ENCODE results near the gene CDHR3. TPM values are rescaled to one million over a fixed set of nuclear protein-coding genes. Genes with fewer than 3 reads are reported as not detected.

Gene CDHR3
- total RNA-seq, 1 experiment from 2014 or later, result 9.2 TPM

GRCh38 chr7:105974471-105974870 lies 11.4 kb downstream of the CDHR3 start:
- Histone ChIP-seq H3K36me3 (ENCODE audit: control insufficient read depth, insufficient read depth, low read length) (no peaks in the 10 kb centered on the region), H3K27me3 (replicated peaks; ENCODE audit: control insufficient read depth, insufficient read depth, low read length) (no peaks in the 10 kb centered on the region), H3K4me1 (no peaks in the 10 kb centered on the region), H3K9me3 (no peaks in the 10 kb centered on the region), H3K4me3 (ENCODE audit: low read depth, low read length) (no peak overlapping the region)
- ChIA-PET CTCF (no interaction called here), POLR2A (no interaction called here)
- intact Hi-C loops (cut with micrococcal nuclease; ENCODE audit: unreplicated experiment), result loop anchor here (5.0 kb wide), 1 partner anchor 33 kb away; no protein-coding TSS in a partner anchor
- no peak for TF ChIP-seq CTCF (IDR thresholded peaks at IDR 0.05; ENCODE audit: insufficient read depth in 1 of 2, low read depth in 1 of 2, low read length in 1 of 2, severe bottlenecking in 1 of 2, unreplicated experiment in 1 of 2)
- no peaks in the 10 kb centered on the region for H3K9me3 Mint-ChIP-seq (ENCODE audit: unreplicated experiment)
- no peaks in the 10 kb centered on the region for H3K36me3 Mint-ChIP-seq (ENCODE audit: insufficient read depth, unreplicated experiment)
- no peak overlapping the region for H3K27ac Mint-ChIP-seq (ENCODE audit: unreplicated experiment)
- BruUV-seq (replicated peaks), result no TSS peak
- peaks cover 13% of the 10 kb centered on the region for H3K4me1 Mint-ChIP-seq (ENCODE audit: low read depth, unreplicated experiment)
- no peaks in the 10 kb centered on the region for H3K27me3 Mint-ChIP-seq (ENCODE audit: insufficient read depth, unreplicated experiment)
- no peak for DNase-seq
- no peak overlapping the region for H3K4me3 Mint-ChIP-seq (ENCODE audit: unreplicated experiment)

DNA sequence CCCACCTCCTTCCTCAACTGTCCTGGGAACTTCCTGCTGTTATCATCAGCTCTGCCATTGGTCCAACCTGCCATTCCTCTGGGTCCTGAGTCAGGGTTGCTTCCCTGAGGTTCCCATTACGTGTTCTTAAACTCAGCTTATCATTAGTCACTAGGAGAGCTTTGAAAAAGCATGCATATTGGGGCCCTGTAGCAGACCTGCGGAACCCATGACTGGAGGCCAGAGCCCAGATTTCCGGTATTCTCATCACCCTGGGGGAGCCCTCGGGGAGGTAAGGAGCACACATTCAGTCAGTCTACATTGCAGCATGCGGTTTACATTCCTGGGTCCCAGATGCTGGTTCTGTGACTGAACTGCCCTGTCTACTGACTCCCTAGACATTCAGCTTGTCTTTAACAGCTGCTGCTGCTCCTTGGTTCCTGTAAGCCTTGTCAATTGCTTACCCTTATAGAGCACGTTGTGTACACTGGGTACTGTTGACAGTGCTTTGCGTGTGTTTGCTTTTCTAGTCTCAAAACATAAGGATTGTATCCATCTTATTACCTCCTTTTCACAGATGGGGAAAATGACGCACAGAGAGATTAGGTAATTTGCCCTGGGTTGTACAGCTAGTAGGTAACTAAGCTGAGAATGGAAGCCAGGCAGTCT lies 12.8 kb downstream of the CDHR3 start:
- Mint-ChIP-seq H3K27me3 (ENCODE audit: insufficient read depth, unreplicated experiment) (no peaks in the 10 kb centered on the region), H3K4me1 (ENCODE audit: low read depth, unreplicated experiment) (peaks cover 13% of the 10 kb centered on the region), H3K27ac (ENCODE audit: unreplicated experiment) (no peak overlapping the region), H3K36me3 (ENCODE audit: insufficient read depth, unreplicated experiment) (no peaks in the 10 kb centered on the region), H3K4me3 (ENCODE audit: unreplicated experiment) (no peak overlapping the region), H3K9me3 (ENCODE audit: unreplicated experiment) (no peaks in the 10 kb centered on the region)
- H3K4me3 ChIP-seq (ENCODE audit: low read depth, low read length), result no peak overlapping the region
- no peak for TF ChIP-seq CTCF (IDR thresholded peaks at IDR 0.05; ENCODE audit: insufficient read depth in 1 of 2, low read depth in 1 of 2, low read length in 1 of 2, severe bottlenecking in 1 of 2, unreplicated experiment in 1 of 2)
- H3K9me3 ChIP-seq, result no peaks in the 10 kb centered on the region
- ChIA-PET POLR2A (no interaction called here), CTCF (no interaction called here)
- H3K27me3 ChIP-seq (replicated peaks; ENCODE audit: control insufficient read depth, insufficient read depth, low read length), result no peaks in the 10 kb centered on the region
- no peaks in the 10 kb centered on the region for H3K4me1 ChIP-seq
- DNase-seq, result no peak
- no TSS peak for BruUV-seq (replicated peaks)
- H3K36me3 ChIP-seq (ENCODE audit: control insufficient read depth, insufficient read depth, low read length), result no peaks in the 10 kb centered on the region
- intact Hi-C loops (cut with micrococcal nuclease; ENCODE audit: unreplicated experiment), result loop anchor here (5.0 kb wide), 1 partner anchor 34 kb away; no protein-coding TSS in a partner anchor

DNA sequence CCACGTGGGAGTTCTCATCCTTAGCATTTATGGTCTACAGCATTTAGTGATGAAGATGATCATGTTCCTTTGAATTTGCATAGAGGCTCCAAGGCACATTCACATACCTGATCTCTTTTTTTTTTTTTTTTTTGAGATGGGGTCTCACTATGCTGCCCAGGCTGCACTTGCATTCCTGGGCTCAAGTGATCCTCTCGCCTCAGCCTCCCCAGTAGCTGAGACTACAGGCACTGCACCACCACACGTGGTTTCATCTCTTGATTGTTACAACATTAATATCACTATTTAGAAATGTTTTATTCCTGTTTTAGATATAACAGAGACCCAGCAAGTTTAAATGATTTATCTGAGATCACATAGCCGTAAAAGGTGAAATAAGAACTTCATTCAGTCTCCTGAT lies 13.8 kb downstream of the CDHR3 start:
- peaks cover 13% of the 10 kb centered on the region for H3K4me1 Mint-ChIP-seq (ENCODE audit: low read depth, unreplicated experiment)
- DNase-seq, result no peak
- H3K9me3 Mint-ChIP-seq (ENCODE audit: unreplicated experiment), result no peaks in the 10 kb centered on the region
- H3K4me1 ChIP-seq, result no peaks in the 10 kb centered on the region
- intact Hi-C loops (cut with micrococcal nuclease; ENCODE audit: unreplicated experiment), result loop anchor here (5.0 kb wide), 1 partner anchor 35 kb away; no protein-coding TSS in a partner anchor
- H3K27ac Mint-ChIP-seq (ENCODE audit: unreplicated experiment), result no peak overlapping the region
- ChIA-PET POLR2A (no interaction called here), CTCF (no interaction called here)
- H3K4me3 Mint-ChIP-seq (ENCODE audit: unreplicated experiment), result no peak overlapping the region
- TF ChIP-seq CTCF (IDR thresholded peaks at IDR 0.05; ENCODE audit: insufficient read depth in 1 of 2, low read depth in 1 of 2, low read length in 1 of 2, severe bottlenecking in 1 of 2, unreplicated experiment in 1 of 2), result no peak
- H3K4me3 ChIP-seq (ENCODE audit: low read depth, low read length), result no peak overlapping the region
- no peaks in the 10 kb centered on the region for H3K27me3 ChIP-seq (replicated peaks; ENCODE audit: control insufficient read depth, insufficient read depth, low read length)
- BruUV-seq (replicated peaks), result no TSS peak
- no peaks in the 10 kb centered on the region for H3K36me3 Mint-ChIP-seq (ENCODE audit: insufficient read depth, unreplicated experiment)
- no peaks in the 10 kb centered on the region for H3K9me3 ChIP-seq
- no peaks in the 10 kb centered on the region for H3K27me3 Mint-ChIP-seq (ENCODE audit: insufficient read depth, unreplicated experiment)
- no peaks in the 10 kb centered on the region for H3K36me3 ChIP-seq (ENCODE audit: control insufficient read depth, insufficient read depth, low read length)
